CD4-positive, alpha-beta T cell treated with Interleukin-2 at 100 ng/mL for 4 hours (primary cell): Measurements from ENCODE around the gene HHIP.

Source experiments
- DNase-seq: peaks from one replicate; pipeline ENCODE4 v3.0.0-alpha.2; 2020; ENCODE audit warnings: low spot score

HHIP gene

GRCh38 chr4:144705601-144706590, 59.9 kb downstream of the HHIP start:
- DNase-seq, result no peak

DNA sequence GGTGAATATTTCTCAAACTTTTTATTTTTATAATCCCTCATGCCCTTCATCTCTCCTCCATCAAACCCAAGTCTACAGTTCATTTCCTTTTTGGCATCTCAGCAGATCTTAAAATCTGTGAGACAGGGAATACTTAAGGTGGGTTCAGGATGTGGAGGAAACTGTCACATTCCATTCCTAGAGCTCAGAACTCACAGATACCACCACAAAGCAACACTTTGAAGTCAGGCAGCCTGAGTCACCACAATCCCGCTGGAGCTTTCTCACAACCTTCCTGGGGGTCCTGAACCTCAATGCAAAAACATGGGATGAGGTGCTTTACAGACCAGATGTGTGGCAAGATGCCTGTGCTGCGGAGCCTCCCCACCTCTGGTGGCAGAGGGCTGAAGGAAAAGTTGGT, 63.2 kb downstream of the HHIP start:
- DNase-seq, result no peak

DNA sequence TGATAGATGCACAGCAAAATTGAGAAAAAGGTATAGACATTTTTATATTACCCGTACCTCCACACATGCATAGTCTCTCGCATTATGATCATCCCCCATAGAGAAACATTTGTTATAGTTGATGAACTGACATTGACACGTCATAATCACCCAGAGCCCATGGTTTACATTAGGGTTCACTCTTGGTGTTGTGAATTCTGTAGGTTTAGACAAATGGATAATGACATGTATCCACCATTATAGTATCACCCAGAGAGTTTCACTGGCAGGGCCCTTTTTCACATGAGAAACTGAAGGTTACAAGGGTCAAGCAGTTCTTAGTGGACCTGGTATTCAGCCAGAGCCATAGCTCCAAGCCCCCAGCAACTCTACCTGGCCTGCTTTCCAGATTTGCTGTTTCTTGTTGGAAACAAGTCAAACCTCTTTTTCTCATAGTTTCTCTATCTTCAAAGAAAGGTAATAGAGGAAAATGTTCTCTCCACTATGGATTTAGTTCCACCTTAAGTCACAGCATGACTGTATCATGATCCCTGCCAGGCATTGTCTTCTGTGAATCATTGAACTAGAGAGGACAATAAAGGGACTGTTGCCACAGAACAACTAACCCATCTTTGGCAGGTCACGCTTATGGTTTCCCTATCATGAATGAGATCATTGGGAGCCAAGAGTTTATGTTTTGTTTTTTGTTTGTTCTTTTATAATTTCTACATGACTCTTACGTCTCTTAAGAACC, 64.0 kb downstream of the HHIP start:
- DNase-seq, result no peak

DNA sequence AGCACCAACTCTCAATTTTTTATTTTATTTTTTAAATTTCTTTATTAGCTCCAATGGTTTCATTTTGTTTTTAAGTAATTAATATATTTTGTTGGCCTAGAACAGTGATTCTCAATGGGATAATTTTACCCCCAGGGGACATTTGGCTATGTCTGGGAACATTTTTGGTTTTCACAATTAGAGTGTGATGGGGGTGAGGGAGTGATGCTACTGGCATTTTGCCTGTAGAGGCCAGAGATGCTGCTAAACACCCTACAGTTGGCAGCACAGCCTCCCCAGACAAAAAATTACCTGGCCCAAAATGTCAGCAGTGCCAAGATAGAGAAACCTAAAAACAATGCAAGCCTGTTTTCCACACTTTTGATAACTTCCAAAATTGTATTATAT, 64.6 kb downstream of the HHIP start:
- DNase-seq, result no peak

DNA sequence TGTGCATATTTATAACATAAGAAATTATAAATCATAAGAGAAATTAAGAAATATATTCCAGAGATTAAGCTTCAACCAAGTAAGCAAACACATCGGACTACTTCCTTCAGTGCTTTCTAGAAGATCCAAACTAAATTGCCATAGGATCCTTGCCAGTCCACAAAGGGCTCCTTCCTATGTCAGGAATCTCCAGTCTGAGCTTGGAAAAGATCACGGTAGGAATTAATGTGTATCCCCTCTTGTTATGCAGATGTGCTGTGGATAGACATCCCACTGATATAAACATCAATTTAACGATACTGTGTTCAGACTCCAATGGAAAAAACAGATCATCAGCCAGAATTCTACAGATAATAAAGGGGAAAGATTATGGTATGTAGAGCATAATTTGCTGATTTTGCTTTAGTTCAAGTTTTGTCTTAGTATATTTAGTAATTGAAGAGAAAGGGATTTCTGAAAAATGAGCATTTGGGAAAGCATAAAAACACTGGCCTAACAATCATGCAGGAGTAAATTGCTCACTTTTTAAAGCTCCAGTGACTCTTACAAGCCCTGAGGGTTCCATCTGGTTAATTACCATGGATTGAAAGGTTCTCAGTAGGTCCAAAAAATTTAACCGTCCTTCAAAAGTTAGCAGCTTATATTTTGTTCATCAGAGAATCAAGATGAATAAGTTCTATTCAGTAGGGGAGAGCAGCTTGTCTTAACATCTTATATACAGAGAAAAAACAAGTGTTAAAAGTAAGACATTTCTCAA, 65.9 kb downstream of the HHIP start:
- DNase-seq, result no peak

- no peak for DNase-seq
These were observed 66.8 kb downstream of the HHIP start for GRCh38 chr4:144712775-144713174.

GRCh38 chr4:144714166-144714565, 68.2 kb downstream of the HHIP start:
- DNase-seq, result no peak

- DNase-seq, result no peak
These were observed 69.3 kb downstream of the HHIP start for GRCh38 chr4:144715230-144715629.

DNA sequence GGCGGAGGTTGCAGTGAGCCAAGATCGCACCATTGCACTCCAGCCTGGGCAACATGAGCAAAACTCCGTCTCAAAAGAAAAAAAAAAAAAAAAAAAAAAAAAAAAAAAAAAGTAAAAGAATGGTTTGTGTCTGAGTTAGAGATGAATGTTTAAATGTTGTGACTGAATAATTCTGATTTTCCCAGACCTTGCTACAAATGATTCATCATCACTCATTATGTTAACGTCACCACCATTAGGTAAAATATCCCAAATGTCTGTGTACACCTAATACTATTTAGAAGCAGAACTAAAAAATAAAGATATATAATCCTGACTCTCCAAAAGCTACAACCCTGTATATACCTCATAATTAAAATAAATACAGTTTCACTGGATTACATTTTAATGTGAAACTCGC, 70.8 kb downstream of the HHIP start:
- no peak for DNase-seq

- DNase-seq, result no peak
These were observed 73.1 kb downstream of the HHIP start for GRCh38 chr4:144718958-144719512.

DNA sequence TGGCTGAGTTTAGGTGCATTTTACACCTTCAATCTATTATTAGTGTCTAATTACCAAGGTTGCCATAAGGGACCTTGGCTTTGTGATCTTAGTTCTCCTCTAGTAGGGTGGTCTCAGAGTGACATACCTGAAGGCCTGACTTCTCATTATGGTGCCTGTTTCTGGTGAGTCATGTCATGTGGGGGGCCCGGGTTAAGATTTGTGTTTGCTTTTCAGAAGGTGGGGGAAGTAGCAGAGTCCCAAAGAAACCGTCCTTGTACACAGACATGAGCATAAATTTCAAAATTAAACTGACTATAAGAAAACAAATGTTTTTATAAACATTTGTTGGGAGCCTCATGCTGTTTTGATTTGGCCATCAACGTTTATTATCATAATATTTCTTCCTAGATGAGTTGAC, 74.5 kb downstream of the HHIP start:
- no peak for DNase-seq

- no peak for DNase-seq
These were observed 76.0 kb downstream of the HHIP start for GRCh38 chr4:144721994-144722393.

DNA sequence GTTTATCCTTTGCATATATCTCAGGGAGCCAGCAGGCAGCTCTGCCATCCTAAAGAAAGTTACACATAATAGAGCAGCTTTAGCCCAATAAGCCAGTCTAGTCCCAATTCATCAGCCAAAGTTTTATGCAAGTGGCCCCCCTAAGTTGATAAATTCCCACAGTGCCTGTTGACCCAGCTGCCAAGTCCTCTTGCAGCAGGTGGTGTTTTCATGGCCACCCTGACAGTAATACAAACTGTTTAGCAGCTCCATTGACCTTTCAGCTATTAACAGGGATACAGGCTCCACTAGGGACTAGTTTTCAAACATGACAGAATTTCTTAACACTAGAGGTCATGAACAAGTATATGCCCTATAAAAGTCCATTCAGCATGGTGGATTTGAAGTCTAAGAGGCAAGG, 77.5 kb downstream of the HHIP start:
- no peak for DNase-seq

DNA sequence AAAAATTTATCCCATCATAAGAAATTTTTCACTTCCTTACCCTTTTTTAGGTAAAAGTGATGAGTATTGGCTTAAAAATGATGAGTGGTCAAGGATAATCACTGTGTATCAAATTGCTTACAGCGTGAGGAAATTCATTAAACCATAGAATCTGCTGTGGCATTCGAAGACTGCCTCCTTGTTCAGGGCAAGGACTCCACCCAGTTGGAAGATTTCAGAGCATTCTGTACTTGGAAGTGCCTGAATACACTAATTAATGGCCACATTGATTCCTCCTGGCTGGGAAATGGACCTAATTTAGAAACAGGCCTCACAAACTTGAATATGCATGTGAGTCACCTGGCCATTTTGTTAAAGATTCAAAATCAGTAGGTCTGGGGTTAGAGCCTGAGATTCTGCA, 83.2 kb downstream of the HHIP start:
- DNase-seq, result no peak

- no peak for DNase-seq
These were observed 86.8 kb downstream of the HHIP start for GRCh38 chr4:144732584-144733428.

DNA sequence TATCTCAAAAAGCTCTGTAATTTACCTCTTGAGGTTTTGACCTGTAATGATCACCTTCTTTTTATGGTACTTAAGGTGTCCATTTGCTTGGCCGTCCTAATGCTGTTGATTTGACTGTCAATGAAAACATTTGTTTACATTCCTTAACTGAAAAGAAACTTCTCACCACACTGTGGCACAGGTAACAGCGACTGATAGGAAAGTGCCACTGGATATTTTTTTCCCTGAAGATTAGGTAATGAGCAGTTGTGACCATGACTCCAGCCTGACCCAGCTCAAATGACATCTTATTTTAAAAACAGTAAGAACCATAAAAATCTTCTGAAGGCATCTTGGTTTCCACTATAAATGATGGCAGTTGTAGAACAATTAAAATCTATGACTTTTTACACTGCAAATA, 87.6 kb downstream of the HHIP start:
- DNase-seq, result no peak

- DNase-seq, result no peak
These were observed 88.6 kb downstream of the HHIP start for GRCh38 chr4:144734522-144734921.

DNA sequence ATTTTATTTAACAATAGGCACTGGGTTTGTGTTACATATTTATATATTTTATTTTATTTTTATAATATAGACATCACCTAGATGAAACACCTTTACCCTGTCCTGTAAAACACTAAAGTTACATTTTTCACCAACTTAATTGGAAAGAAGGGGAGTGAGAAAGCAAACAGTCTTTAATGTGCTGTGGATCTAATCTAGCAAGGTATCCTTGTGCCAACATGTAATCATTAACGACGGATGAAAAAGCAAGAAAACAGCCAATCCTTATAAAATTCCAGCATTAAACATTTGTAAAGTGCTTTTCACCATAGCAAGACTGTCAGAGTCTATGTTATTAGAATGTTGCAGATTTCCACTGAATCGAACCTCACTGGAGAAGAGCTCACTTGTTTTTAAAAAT, 92.7 kb downstream of the HHIP start:
- no peak for DNase-seq

- no peak for DNase-seq
These were observed 93.6 kb downstream of the HHIP start for GRCh38 chr4:144739511-144740033.

GRCh38 chr4:144740316-144740715, 94.4 kb downstream of the HHIP start:
- no peak for DNase-seq
